Muscle of back (tissue), 11 donors: ENCODE results near the gene SH3BP4. TPM values are rescaled to one million over a fixed set of nuclear protein-coding genes. Genes with fewer than 3 reads are reported as not detected.
"Not testable (repeated sequence)": the region's sequence is repeated elsewhere in the genome, so short reads cannot be mapped to it uniquely, and the experiment has no call there.

ENCODE experiments used
- DNase-seq, 3 donors: peaks; one replicate each; pipeline versions ENCODE4 v3.0.0 to v3.0.0-alpha.2; 2013
- polyA plus RNA-seq, 10 donors: library from polyadenylated mRNA; unstranded; fragments of 120-200 nt; gene quantifications; one replicate each; pipeline ENCODE4 v1.2.1, GENCODE V29; 2013; ENCODE audit not compliant: insufficient read length in 10 of 10

The SH3BP4 gene
- polyA plus RNA-seq, 10 donors: 12.8 to 19.8 (median 16.7) TPM

DNA sequence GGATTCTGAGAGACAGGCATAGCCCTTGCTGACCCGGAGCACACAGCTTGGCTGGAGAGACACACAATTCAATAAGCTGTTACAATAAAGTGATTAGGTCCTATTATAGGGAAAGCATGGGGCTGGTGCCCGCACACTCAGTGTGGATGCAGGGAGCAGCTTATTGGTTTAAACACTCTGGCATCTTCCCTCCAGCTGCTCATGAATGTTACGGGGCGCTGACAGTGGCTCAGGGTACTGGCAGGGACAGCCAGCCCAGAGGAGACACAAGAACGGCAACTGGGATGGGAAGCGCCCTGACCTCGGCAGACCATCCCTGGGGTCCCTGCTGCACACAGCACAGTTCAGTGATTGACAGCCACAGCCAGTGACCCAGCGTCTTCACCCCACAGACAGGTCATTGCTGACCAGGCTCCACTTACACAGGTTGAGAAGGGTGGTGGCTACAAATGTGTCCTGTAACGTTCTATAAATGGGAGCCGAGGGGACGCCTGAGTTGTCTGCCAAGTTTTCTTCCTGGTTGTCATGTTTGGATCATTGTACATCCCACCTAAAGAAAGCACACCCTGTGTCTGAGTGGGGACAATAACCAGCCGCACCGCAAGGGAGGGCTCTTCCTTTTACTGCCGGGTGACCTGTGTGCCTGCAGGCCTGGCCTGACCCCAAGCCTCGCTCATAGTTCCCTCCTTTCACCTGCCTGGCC, 60.3 kb downstream of the SH3BP4 start:
- DNase-seq: peak in 2 of 3 donors; percentile 45 to 58

DNA sequence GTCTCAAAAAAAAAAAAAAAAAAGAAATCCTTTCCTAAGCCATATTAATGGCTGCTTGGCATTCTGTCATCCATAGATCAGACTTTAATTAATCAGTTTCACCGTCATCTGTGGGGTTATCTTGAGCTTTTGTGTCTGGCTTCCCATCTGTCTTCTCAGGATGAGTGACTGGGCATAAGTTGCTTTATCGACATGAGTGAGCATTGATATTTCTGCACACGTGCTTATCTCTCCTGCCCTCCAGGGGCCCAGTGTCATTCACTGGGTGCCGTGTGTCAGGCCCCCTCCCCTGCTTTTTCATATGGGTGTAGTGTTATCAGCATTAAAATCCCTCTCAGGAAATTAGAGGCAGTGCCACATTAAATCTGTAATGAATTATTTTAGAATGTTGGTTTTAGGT, 65.6 kb downstream of the SH3BP4 start:
- DNase-seq: no peak

DNA sequence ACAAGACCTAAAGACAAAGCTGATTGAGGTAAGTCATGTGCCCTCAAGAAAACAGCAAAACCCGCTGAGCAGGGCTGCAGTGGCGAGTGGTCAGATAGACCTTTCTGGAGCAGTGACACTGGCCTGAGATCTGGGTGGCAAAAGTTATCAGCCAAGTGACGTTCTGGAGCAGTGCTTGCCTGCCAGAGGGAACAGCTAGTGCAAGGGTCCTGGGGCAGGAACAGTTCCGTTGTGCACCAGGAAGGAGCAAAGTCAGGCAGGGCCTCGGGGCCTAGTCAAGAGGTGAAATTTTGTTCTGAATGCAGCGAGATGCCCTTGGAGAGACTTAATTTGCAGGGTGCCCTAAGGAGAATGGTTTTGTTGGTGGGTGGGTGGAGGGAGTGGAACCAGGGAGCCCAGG, 67.0 kb downstream of the SH3BP4 start:
- no peak for DNase-seq

DNA sequence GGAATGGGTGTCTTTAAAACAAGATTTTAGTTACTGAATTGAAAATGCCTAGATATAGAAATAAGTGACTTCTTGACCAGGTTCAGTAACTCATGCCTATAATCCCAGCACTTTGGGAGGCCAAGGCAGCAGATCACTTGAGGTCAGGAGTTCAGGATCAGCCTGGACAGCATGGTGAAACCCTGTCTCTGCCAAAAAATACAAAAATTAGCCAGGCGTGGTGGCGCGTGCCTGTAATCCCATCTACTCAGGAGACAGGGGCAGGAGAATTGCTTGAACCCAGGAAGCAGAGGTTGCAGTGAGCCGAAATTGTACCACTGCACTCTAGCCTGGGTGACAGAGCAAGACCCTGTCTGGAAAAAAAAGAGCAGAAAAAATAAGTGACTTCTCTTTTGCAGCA, 68.3 kb downstream of the SH3BP4 start:
- not testable (repeated sequence) for DNase-seq

DNA sequence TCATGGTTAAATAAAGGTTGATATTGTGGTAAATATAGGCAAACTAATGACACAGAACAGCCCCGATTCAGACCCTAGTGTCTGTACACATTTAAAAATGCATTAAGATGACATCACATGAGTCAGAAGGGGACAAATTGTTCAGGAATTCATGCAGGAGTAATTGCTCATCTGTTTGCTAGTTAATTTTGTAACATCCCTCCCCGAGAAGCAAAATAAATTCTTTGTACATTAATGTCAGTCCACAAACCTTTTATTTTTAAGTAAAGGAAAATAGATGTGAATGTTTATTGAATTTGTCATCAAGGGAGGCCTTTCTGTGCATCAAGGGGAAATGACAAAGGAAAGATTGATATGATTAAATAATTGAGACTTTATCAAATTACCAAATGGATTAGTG, 69.9 kb downstream of the SH3BP4 start:
- DNase-seq: peak in 1 of 3 donors; percentile 87

DNA sequence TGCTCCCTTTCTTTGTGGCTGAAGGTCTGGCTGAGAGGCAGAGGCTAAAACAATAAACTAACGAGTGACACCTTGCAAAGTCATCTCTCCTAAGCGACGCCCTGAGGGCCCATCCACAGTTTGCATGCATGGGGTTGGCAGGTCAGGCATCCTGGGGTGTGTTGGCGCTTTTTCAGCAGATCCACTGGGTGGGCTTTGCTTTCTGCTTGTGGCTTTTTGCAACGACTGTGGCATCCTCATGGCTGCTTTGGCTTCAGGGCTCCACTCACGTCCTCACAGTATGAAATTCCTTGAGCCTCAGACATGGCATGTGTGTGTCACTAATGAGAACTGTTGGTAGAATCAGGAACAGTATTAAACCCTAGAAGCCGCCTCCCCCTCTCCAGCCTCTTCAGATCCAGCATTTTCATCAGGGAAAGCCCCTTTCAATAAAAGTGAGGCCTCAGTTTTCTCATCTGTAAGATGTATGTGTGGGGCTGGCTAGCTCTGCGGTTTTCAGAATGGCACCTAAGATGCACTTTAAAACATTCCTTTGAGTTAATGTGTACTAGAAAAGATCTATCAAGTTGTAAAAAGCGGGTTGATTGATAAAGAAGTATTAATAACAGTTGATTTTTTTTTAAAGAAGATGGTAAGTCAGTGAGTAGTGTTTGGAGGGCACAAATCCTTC, 72.5 kb downstream of the SH3BP4 start:
- peak in 1 of 3 donors; percentile 66 for DNase-seq

DNA sequence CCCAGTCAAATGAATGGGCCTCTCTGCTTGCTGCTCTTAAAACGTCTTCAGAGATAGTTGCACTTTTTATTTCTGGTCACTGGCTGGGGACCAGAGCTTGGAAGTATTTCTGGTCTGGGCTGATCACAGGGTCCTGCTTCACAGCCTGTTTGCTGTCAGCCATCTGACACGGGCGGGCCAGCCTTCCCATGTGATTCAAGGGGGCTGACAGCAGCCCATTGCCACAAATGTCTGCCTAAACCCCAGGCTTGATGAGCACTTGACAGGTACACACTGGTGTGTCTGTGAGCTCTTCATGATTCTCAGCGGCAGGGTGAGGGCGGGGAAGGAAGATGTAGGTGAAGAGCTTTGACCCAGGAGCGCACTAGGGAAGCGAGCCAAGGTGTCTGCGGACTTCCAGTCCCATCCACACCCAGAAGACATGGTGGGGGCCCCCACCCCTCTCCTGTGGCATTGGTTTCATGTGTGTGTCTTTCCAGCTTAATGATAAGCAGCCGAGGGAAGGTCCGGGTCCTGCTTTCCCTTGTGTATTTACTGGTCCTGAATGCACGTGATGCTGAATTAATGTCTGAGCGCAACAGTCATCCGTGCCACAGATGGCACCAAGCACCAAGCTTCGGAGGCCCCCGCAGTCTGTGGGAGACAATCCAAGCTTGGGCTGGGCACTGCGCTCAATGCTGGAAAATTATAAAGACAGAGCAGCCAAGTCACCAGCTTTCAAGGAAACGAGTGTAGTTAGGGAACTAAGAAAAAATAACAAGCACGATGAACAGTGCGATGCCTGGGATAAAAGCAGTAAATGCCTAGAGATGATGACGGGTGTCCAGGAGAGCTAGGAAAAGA, 73.3 kb downstream of the SH3BP4 start:
- DNase-seq: no peak

DNA sequence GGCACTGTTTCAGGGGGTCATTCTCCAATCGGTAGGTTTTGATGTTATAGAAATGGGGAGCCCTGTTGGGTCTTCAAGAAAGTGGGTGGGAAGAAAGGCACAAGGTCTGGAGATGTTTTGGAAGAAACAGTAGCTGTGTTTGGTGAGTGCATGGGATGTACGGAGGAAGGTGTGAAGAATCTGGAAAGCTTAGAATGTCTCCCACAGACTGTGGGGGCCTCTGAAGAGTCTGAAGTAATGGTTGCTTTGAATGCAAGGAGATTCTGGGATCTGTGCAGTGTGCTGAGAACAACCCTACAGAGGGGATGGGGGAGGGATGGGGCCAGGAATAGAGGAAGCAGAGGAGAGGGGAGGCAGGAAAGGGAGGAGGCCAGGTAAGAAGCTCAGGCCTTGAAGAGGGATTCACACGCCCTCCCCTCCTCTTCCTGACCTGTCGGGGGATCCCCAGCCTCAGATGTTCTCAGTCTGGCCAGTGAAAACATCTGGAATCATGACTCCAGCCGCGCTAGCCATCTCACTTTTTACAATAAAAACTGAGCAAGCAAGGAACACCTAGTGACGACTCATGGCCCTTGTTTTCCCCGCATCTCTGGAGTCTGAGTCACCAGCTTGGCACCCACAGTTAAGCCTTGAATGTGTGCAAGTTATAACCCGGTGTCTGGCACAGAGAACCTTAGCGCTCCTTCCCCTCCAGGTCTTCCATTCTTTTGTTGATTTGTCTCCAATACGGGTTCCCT, 74.2 kb downstream of the SH3BP4 start:
- no peak for DNase-seq

DNA sequence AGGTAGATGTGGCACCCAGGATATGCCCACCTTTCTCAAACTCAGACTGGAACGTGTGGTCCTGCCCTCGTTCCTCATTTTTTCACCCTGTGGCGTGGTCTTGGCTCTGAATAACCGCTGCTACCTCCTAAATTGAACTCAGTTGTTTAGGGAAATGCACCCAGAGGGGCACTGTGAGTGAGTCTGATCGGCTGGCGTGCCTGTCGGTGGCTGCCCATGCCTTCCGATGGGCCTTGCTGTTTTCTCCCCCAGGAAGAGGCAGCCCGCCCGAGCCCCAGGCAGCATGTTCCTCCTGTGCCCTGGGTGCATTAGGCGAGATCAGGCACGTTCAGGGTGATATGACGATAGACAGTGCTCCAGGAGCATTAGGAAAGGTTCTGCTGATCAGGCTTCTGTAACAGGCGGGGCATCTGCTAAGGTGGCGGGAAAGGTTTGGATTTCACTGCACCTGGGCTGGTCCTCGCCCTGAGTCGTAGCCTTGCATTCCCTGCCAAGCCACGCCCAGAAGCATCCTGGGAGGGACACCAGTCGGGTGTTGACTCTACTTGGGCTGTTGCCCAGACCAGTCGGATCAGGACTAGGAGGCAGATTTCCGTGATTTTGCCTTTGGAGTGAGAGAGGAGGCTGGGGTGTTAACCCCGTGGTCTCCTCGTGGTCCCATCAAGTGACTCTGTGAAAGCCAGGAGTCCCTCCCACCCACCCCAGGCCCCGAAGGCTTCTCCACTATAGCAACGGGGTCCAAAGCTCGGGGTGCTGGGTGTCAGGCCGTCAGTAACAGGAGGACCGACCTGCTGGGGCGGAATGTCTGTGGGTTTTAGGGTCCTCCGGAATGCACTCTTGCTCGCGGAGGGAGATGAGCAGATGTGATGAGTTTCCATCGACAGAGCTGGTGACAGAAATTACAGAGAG, 75.1 kb downstream of the SH3BP4 start:
- peak in 1 of 3 donors; percentile 32 for DNase-seq

DNA sequence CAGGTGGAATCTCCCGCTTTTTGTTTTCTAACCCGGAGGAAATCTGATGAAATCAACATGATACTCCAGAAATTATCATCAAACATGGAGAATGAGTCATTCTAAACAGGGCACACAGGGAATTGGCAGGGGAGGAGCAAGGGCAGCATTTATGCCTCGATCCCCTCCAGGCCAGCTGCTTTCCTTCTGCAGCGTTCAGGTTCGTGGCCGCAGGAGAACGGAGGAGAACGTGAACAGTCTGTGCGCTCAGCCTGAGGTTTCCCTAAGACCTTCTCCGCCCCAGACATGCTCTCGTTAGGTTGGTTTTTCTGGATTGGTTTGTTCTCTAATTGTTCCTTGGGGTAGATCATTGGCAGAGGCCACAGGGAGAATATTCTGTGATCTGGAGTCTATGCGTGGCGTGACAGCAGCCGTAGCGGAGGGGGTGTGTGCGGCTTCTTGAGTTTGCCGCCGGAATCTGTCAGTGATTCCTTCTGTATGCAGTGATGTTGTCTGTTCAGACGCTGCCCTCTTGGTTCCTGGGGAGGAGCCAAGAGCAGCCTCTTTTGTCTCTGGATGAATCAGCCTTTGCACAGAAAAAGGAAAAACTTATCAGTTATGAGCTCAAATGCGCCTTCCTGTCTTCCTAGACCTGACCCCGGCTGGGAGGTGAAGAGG, 75.9 kb downstream of the SH3BP4 start:
- no peak for DNase-seq

DNA sequence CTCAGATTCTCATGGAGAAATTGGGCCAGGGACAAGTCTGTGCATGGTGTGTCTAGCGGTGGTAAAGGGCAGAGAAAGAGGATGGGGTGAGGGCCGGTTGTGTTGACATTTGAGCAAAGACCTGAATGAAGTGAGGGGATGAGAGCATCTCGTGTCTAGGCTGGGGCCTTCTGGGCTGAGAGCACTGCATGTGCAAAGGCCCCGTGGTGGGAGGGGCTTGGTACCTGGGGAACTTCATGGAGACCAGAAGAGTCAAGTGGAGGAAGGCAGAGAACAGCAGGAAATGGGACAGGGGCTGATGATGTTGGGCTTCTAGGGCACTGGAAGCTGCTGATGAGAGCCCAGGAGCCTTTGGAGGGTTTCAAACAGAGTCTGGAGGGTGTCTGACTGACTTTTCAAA, 76.8 kb downstream of the SH3BP4 start:
- DNase-seq: no peak

DNA sequence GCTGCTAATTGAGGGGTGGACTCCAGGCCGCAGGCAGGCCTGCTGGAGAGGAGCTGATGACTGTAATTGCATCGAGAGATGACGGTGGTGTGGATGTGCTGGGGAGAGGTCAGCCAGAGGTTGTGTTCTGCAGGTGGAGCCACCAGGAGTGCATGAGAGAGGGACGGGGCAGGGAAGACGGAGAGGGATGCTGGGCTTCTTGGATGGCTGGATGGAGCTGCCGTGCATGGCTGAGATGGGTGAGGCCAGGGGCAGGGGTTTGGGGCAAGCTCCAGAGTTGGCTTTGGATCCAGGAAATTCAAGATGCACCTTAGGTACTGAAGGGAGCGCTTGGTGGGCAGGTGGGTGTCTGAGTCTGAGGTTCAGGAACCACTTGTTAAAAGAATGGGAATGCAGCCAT, 77.2 kb downstream of the SH3BP4 start:
- DNase-seq: no peak

DNA sequence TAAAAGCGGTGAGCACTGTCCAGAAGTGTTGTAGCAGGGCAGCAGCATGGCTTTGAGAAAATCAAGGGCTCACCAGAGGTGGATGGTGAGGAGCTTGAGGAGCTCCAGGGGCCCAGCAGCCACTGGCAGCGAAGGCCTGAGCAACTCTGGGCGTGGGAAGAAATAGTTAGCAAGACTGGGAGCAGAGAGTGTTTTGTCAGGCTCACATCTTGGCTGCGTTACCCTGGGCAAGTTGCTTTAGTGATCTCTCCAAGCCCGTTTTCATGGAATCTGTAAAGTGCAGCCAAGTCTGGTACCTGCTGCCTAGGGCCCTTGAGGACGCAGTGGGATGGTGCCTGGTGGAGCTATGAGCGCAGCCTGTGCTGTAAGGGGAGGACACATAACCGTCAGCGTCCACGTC, 78.3 kb downstream of the SH3BP4 start:
- DNase-seq: no peak

DNA sequence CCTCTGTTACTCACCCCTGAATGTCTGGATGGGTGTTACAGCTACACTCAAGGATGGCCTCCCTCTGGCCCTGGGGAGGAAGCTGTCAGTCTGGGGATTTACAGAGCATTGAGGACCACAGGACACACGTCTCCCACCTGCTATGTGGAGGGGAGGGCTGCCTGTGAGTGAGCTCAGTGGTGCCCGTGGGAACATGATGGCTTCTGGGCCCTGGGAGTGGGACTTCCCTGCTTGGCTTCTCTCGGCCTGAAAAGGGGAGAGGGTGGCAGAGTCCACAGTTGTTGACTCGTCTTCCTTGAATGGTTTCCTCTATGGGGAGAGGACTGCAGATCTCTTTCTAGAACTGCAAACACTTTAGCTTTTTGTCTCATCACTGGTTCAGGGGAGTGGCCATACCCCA, 79.1 kb downstream of the SH3BP4 start:
- no peak for DNase-seq

DNA sequence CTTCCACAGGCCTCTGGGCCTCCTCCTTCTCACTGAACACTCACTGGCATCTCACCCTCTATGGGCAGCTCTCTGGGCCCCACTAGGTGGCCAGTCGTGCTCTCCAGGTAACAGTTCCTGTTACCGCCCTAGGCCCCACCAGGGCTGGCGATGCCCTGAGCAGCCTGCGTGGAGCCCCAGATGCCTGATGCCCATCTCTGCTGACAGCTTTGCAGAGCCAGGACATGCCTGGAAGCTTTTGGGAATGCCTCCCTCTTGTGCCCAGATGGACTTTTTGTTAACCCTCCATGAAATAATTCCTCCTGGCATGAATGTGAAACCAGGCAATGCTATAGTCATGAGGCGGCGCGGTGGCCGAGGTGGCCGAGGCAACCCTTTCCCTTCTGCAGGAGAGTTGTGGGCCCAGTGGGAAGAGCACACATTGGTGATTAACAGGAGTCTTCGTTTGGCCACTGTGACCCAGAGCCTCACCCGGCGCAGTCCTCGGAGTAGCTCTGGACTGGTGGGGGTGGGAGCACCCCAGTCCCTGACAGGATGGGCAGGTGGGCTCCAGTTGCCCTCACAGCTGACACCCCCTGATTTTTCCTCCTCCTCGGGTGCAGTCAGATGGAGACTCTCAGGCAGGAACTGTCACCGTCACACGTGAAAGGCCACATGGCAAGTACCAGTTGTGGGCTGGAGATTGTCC, 80.0 kb downstream of the SH3BP4 start:
- DNase-seq: no peak

DNA sequence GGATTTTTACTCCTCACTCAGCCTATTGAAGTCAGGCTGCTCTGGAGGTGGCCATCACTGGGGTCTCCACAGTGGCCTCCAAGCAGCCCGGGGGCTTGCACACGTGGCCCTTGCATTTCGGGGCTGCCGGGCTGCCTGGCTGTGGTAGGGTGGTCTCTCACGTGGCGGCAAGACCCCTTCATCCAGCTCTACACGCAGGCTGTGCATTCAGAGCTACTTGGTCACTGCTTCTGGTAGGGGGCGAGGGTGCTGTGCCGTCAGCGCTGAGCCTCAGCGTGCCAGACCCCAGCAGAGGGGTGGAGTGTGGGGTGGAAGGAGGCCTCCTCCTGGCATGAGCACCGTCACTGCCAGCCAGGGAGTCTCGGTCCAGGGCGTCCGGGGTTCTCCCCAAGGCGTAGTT, 80.6 kb downstream of the SH3BP4 start:
- no peak for DNase-seq

DNA sequence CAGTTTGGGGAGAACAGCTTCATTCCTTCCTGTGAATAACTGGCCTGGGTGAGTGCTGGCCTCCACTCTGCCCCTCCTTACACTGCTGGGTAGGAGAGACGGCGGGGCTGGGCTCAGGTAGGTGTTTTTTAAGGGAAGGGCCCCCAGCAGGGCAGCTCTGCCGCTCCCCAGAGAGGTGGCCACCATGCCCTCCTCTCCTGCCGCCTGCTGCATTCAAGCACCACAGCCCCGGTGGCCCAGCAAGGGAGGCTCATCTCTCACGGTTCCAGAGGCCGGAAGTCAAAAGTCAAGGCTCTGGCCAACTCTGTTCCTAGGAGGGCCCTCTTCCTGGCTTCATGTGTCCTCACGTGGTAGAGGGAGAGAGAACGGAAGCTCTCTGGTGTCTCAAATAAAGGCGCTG, 81.1 kb downstream of the SH3BP4 start:
- no peak for DNase-seq

DNA sequence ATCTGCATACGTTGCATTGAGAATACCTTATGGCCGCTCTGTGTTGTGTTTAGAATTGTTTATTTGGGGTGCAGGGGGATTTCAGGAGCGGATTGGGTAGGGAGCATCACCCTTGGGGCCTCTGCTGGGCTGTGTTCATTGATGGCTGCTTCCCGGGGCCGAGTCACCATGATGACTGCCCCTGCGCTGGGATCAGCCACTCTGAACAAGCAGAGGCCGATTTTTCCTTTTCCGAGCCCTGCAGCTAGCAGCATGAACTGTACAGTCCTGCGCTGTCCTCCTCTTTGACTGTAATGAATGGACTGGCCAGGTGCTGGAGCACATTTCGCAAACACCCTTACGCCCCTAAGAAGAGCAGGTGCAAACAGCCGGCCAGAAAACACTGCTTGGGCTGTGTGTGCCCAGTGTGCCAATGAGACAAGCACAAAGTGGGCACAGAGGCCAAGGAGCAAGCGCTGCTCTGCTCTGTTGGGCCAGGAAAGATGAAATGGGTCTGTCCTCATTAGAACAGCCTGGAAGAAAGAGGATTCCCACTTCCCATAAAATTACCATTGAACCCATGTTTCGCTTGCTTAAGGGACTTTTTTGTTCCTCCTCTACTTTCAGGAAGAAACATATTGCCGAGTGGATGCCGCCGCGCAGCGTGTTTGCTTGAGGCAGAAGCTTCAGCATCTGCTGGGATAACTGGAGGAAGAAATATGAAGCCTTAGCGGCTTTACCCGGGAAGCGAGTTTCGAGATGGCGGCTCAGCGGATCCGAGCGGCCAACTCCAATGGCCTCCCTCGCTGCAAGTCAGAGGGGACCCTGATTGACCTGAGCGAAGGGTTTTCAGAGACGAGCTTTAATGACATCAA, 82.7 kb downstream of the SH3BP4 start:
- no peak for DNase-seq
